ENCODE results near the gene FADS1.

GRCh38 chr11:61838501-61838900 is 21.7 kb upstream of the FADS1 start:
- TF ChIP-seq CTCF (IDR thresholded peaks at IDR 0.05) (no peak), POLR2A (IDR thresholded peaks at IDR 0.05) (no peak)
